Muscle of leg (tissue), 11 donors: ENCODE results near the gene MTHFD2L. TPM values are rescaled to one million over a fixed set of nuclear protein-coding genes. Genes with fewer than 3 reads are reported as not detected.

Experiments
- DNase-seq: peaks from one replicate; pipeline ENCODE4 v3.0.0; 2013
- H3K27ac ChIP-seq: one replicate; pipeline ENCODE4 v1.5.1; 2013; ENCODE audit warnings: mild to moderate bottlenecking, low read length, control low read depth
- H3K27me3 ChIP-seq: one replicate; pipeline ENCODE4 v1.6.1; 2013; ENCODE audit warnings: low read length; ENCODE audit not compliant: control insufficient read depth, insufficient read depth
- H3K36me3 ChIP-seq: one replicate; pipeline ENCODE4 v1.6.1; 2013; ENCODE audit warnings: low read length; ENCODE audit not compliant: control insufficient read depth, insufficient read depth
- H3K4me1 ChIP-seq: one replicate; pipeline ENCODE4 v1.6.1; 2013; ENCODE audit warnings: low read length; ENCODE audit not compliant: control insufficient read depth, insufficient read depth
- H3K4me3 ChIP-seq: one replicate; pipeline ENCODE4 v1.5.1; 2013; ENCODE audit warnings: low read length, control low read depth
- H3K9me3 ChIP-seq: replicated peaks from 2 replicates; pipeline ENCODE4 v1.6.1; 2013; ENCODE audit warnings: low read depth, low read length; ENCODE audit not compliant: control insufficient read depth
- WGBS: methylation state at CpG from one replicate; pipeline ENCODE4 v1.1.5; 2013; ENCODE audit warnings: missing lambda C conversion rate; ENCODE audit not compliant: insufficient coverage; 5-methylcytosine and 5-hydroxymethylcytosine counted together
- polyA plus RNA-seq, 8 donors: library from polyadenylated mRNA; unstranded; fragments of 120-200 nt; gene quantifications; one replicate each; pipeline versions ENCODE4 v1.2.1 to v1.2.3, GENCODE V29; 2013; ENCODE audit warnings: inconsistent platforms in 1 of 8, low replicate concordance in 1 of 8; ENCODE audit not compliant: insufficient read length in 8 of 8, insufficient read depth in 1 of 8
- total RNA-seq: library from RNA; stranded (reverse); fragments of 120-200 nt; gene quantifications from one replicate; pipeline ENCODE4 v1.2.4, GENCODE V29; 2013

Gene MTHFD2L
- total and polyA plus RNA-seq, 9 donors = 11.7 to 17.7 (median 14.4) TPM

GRCh38 chr4:74158466-74159142 lies 686 bp downstream of the MTHFD2L start:
- Histone ChIP-seq H3K36me3 (no peaks in the 10 kb centered on the region), H3K27me3 (no peaks in the 10 kb centered on the region), H3K9me3 (no peaks in the 10 kb centered on the region), H3K4me3 (peak overlapping the region; percentile 69), H3K27ac (peak overlapping the region; percentile 92), H3K4me1 (peaks cover 3% of the 10 kb centered on the region)
- DNase-seq = no peak
- WGBS = 23% methylated on average over 9 of the region's 15 CpGs

DNA sequence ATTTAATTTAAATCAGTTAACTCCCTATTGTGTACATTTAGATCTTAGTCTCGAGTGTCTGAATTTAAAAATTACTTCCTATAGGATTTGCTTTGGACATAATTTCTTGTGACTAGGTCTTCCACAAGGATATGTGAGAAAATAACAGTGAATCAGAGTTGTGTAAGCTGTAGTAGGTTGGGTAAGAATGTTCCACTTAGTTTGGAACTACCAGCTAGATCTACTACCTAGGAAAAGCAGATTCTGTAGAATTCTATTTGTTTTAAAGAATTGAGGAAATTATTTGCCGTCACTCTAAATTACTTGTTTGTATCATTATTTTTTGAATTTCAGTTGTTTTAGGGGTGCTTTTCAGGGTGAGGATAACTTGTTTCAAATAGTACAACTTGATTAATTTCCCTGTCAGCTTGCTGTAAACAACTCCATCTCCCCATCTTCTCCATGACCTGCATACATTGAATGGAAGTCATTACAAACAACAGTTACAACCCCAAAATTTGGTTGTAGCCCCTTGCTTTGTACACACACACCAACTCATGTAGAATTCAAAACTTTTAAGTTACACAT lies 1.3 kb downstream of the MTHFD2L start:
- no peaks in the 10 kb centered on the region for H3K36me3 ChIP-seq
- peaks cover 3% of the 10 kb centered on the region for H3K4me1 ChIP-seq
- H3K27ac ChIP-seq = no peak overlapping the region
- no peaks in the 10 kb centered on the region for H3K9me3 ChIP-seq
- H3K27me3 ChIP-seq = no peaks in the 10 kb centered on the region
- DNase-seq = no peak
- H3K4me3 ChIP-seq = peak overlapping the region; percentile 69
- no CpG with 5 or more reads among the region's 2 CpGs for WGBS

DNA sequence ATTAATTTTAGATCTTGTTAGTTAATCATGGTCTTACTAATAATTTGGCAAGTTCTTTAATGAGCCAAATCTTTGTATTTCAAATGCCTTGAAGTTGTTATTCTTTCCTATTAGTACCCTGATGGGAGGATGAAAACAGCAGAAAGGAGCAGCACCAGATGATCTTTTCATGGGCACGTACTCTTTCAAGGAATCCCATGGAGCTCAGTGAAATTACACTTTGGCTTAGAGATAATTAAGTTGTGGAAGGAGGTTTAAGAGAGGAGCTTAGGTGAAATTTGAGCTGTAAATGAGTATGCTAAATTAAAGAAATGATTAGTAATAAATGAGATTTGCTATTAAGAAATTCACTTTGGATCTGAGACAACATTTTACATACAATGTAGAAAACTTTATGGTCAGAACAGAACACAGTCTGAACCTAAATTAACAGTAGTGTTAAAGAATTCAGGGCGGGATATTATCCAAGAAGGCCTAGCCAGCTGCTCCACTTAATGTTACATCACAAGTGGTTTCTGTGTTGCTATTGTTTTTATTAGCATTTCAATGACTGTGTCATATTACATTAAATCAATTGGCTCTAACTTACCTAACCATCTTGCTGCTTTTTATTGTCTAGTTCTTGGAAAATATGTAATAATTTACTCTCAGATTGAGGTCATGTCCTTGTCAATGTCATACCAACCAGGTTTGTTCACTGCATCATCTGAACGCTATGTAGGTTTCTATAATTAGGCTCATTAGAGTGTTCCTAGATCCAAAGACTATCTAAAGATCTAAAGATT lies 3.9 kb downstream of the MTHFD2L start:
- peak; percentile 28 for DNase-seq
- peak overlapping the region; percentile 70 for H3K27ac ChIP-seq
- WGBS = 81% methylated on average over 1 of the region's 3 CpGs
- peaks cover 3% of the 10 kb centered on the region for H3K4me1 ChIP-seq
- no peaks in the 10 kb centered on the region for H3K27me3 ChIP-seq
- no peaks in the 10 kb centered on the region for H3K36me3 ChIP-seq
- H3K4me3 ChIP-seq = no peak overlapping the region
- no peaks in the 10 kb centered on the region for H3K9me3 ChIP-seq

GRCh38 chr4:74166135-74166534 lies 8.2 kb downstream of the MTHFD2L start:
- no peaks in the 10 kb centered on the region for H3K27me3 ChIP-seq
- no peak overlapping the region for H3K4me3 ChIP-seq
- no peaks in the 10 kb centered on the region for H3K36me3 ChIP-seq
- DNase-seq = no peak
- no peaks in the 10 kb centered on the region for H3K4me1 ChIP-seq
- WGBS = 67% methylated on average over 1 of the region's 1 CpG
- H3K27ac ChIP-seq = no peak overlapping the region
- no peaks in the 10 kb centered on the region for H3K9me3 ChIP-seq

GRCh38 chr4:74166818-74167217 lies 8.9 kb downstream of the MTHFD2L start:
- no peak overlapping the region for H3K27ac ChIP-seq
- H3K4me1 ChIP-seq = no peaks in the 10 kb centered on the region
- H3K4me3 ChIP-seq = no peak overlapping the region
- no peak for DNase-seq
- no peaks in the 10 kb centered on the region for H3K36me3 ChIP-seq
- no peaks in the 10 kb centered on the region for H3K27me3 ChIP-seq
- no peaks in the 10 kb centered on the region for H3K9me3 ChIP-seq
- no CpG with 5 or more reads among the region's 1 CpG for WGBS

GRCh38 chr4:74167585-74167984 lies 9.7 kb downstream of the MTHFD2L start:
- Histone ChIP-seq H3K4me3 (no peak overlapping the region), H3K27me3 (no peaks in the 10 kb centered on the region), H3K4me1 (no peaks in the 10 kb centered on the region), H3K9me3 (no peaks in the 10 kb centered on the region), H3K27ac (no peak overlapping the region), H3K36me3 (no peaks in the 10 kb centered on the region)
- no peak for DNase-seq
- 90% methylated on average over 2 of the region's 2 CpGs for WGBS

GRCh38 chr4:74168841-74169240 lies 10.9 kb downstream of the MTHFD2L start:
- H3K9me3 ChIP-seq = no peaks in the 10 kb centered on the region
- no peak overlapping the region for H3K4me3 ChIP-seq
- H3K36me3 ChIP-seq = no peaks in the 10 kb centered on the region
- DNase-seq = no peak
- no peak overlapping the region for H3K27ac ChIP-seq
- no peaks in the 10 kb centered on the region for H3K4me1 ChIP-seq
- WGBS = no CpG with 5 or more reads among the region's 2 CpGs
- no peaks in the 10 kb centered on the region for H3K27me3 ChIP-seq

DNA sequence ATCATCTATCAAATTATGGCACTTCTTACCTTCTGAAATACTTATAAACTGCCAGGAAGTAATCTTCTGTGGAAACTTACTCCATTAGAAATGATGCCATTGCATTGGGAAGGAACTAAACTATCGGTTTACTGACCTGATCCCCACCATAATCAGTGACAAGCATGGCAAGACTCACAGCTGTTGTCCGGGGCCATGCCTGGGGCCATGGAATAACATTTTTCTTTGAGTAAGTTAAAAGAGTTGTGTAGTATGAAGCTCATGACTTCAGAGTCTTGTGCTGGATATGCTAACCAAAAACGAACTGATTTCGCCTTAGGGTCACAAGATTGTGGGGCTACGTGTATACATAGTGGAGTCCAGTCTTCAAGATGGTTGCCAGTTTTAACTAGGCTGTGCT lies 15.4 kb downstream of the MTHFD2L start:
- no peak for DNase-seq
- 100% methylated on average over 4 of the region's 5 CpGs for whole genome bisulfite sequencing
- H3K9me3 ChIP-seq = no peaks in the 10 kb centered on the region
- H3K27ac ChIP-seq = no peak overlapping the region
- no peaks in the 10 kb centered on the region for H3K27me3 ChIP-seq
- H3K4me3 ChIP-seq = no peak overlapping the region
- no peaks in the 10 kb centered on the region for H3K4me1 ChIP-seq
- H3K36me3 ChIP-seq = no peaks in the 10 kb centered on the region

- no peaks in the 10 kb centered on the region for H3K27me3 ChIP-seq
- H3K27ac ChIP-seq = no peak overlapping the region
- H3K4me3 ChIP-seq = no peak overlapping the region
- no peaks in the 10 kb centered on the region for H3K4me1 ChIP-seq
- no CpG with 5 or more reads among the region's 2 CpGs for WGBS
- H3K36me3 ChIP-seq = no peaks in the 10 kb centered on the region
- H3K9me3 ChIP-seq = no peaks in the 10 kb centered on the region
- DNase-seq = no peak
These were observed 16.5 kb downstream of the MTHFD2L start for GRCh38 chr4:74174421-74174820.

DNA sequence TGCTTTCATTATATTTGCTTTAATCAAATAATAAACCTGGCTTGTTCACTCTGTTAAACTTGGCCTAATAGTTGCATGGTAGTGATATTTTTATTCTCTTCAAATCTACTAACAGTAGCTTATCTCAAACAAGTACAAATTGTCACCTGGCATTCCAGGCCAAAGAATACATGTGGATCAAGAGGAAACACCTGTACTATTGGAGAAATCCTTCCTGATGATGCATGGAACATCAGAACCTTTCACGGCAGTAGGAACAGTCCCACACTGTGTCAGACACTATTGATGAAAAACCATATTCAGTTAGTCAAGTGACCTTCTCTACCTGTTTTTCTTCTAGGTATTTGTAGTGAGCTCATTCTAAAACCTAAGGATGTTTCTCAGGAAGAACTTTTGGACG lies 17.0 kb downstream of the MTHFD2L start:
- Histone ChIP-seq H3K9me3 (no peaks in the 10 kb centered on the region), H3K27ac (no peak overlapping the region), H3K4me1 (no peaks in the 10 kb centered on the region), H3K36me3 (no peaks in the 10 kb centered on the region), H3K27me3 (no peaks in the 10 kb centered on the region), H3K4me3 (no peak overlapping the region)
- no CpG with 5 or more reads among the region's 2 CpGs for WGBS
- no peak for DNase-seq
